IMR-90 (cell line): ENCODE data around the gene LTN1.

Experiments
- CEBPB ChIP-seq: IDR thresholded peaks from 2 replicates; pipeline ENCODE4 v1.6.1; 2012; ENCODE audit warnings: low read depth, low read length, improper control_type of control experiment
- CTCF ChIP-seq: conservative IDR thresholded peaks from 2 replicates; pipeline ENCODE4 v1.5.1; 2012; ENCODE audit warnings: mild to moderate bottlenecking, low read depth, low read length, improper control_type of control experiment
- ELK1 ChIP-seq: fragments of 150-350 bp; IDR thresholded peaks from 2 replicates; pipeline ENCODE4 v1.6.1; 2016; ENCODE audit warnings: low read depth, mild to moderate bottlenecking, low read length, moderate library complexity, borderline replicate concordance
- MAFK ChIP-seq: IDR thresholded peaks from 2 replicates; pipeline ENCODE4 v1.6.1; 2012; ENCODE audit warnings: low read depth, low read length, improper control_type of control experiment
- POLR2A ChIP-seq: IDR thresholded peaks from 2 replicates; pipeline ENCODE4 v1.6.1; 2012; ENCODE audit warnings: mild to moderate bottlenecking, low read depth, low read length
- USF2 ChIP-seq: fragments of 150-350 bp; IDR thresholded peaks from 2 replicates; pipeline ENCODE4 v1.6.1; 2017; ENCODE audit warnings: mild to moderate bottlenecking, antibody characterized with exemption, low read length, low read depth

- TF ChIP-seq CTCF: no peak
- TF ChIP-seq CEBPB: no peak
- no peak for TF ChIP-seq USF2
- no peak for TF ChIP-seq POLR2A
- TF ChIP-seq ELK1: no peak
- TF ChIP-seq MAFK: no peak
These were observed 84.3 kb downstream of the LTN1 start for GRCh38 chr21:28908351-28908750.
